ENCODE results near the gene CHST2. TPM values are rescaled to one million over a fixed set of nuclear protein-coding genes. Genes with fewer than 3 reads are reported as not detected.

CHST2 gene
- total RNA-seq, 6 donors from 2014 or later: 2.1 to 12.8 (median 11.7) TPM

GRCh38 chr3:143078883-143079282 lies 40.7 kb upstream of the CHST2 start:
- TF ChIP-seq POLR2AphosphoS5 (IDR thresholded peaks at IDR 0.05): no peak
- TF ChIP-seq CTCF (IDR thresholded peaks at IDR 0.05): no peak
- no peak for TF ChIP-seq EP300 (IDR thresholded peaks at IDR 0.05)
- TF ChIP-seq POLR2A (IDR thresholded peaks at IDR 0.05): no peak
- Histone ChIP-seq H3K36me3 (no peaks in the 10 kb centered on the region), H3K27ac (no peak overlapping the region), H3K4me1 (no peaks in the 10 kb centered on the region), H3K9me3 (no peaks in the 10 kb centered on the region), H3K27me3 (no peaks in the 10 kb centered on the region), H3K4me3 (no peak overlapping the region)
- DNase-seq (no peak), ATAC-seq (ENCODE audit: low FRiP score in 2 of 2) (no peak)
- 84 to 87% methylated on average over 4 of the region's 4 CpGs for WGBS, 2 donors

GRCh38 chr3:143080196-143080595 lies 39.4 kb upstream of the CHST2 start:
- H3K4me3 ChIP-seq: no peak overlapping the region
- no peak for ATAC-seq (ENCODE audit: low FRiP score in 2 of 2)
- no peaks in the 10 kb centered on the region for H3K9me3 ChIP-seq
- H3K27ac ChIP-seq: no peak overlapping the region
- DNase-seq: no peak
- no peaks in the 10 kb centered on the region for H3K4me1 ChIP-seq
- WGBS, 2 donors: 88 to 89% methylated on average over 5 of the region's 5 CpGs
- TF ChIP-seq CTCF (IDR thresholded peaks at IDR 0.05) (no peak), EP300 (IDR thresholded peaks at IDR 0.05) (no peak), POLR2A (IDR thresholded peaks at IDR 0.05) (no peak), POLR2AphosphoS5 (IDR thresholded peaks at IDR 0.05) (no peak)
- H3K36me3 ChIP-seq: no peaks in the 10 kb centered on the region
- no peaks in the 10 kb centered on the region for H3K27me3 ChIP-seq

- WGBS, 2 donors: 50 to 79% methylated on average over 1 of the region's 1 CpG
- no peak overlapping the region for H3K27ac ChIP-seq
- ATAC-seq (ENCODE audit: low FRiP score in 2 of 2) (no peak), DNase-seq (no peak)
- H3K4me1 ChIP-seq: no peaks in the 10 kb centered on the region
- no peaks in the 10 kb centered on the region for H3K36me3 ChIP-seq
- H3K9me3 ChIP-seq: no peaks in the 10 kb centered on the region
- no peak for TF ChIP-seq CTCF (IDR thresholded peaks at IDR 0.05)
- no peak for TF ChIP-seq EP300 (IDR thresholded peaks at IDR 0.05)
- no peak for TF ChIP-seq POLR2AphosphoS5 (IDR thresholded peaks at IDR 0.05)
- TF ChIP-seq POLR2A (IDR thresholded peaks at IDR 0.05): no peak
- no peaks in the 10 kb centered on the region for H3K27me3 ChIP-seq
- no peak overlapping the region for H3K4me3 ChIP-seq
Measured at GRCh38 chr3:143081365-143081764, 38.2 kb upstream of the CHST2 start.

GRCh38 chr3:143081844-143082778 lies 37.5 kb upstream of the CHST2 start:
- TF ChIP-seq EP300 (IDR thresholded peaks at IDR 0.05) (no peak), POLR2A (IDR thresholded peaks at IDR 0.05) (no peak), CTCF (IDR thresholded peaks at IDR 0.05) (no peak), POLR2AphosphoS5 (IDR thresholded peaks at IDR 0.05) (no peak)
- no peaks in the 10 kb centered on the region for H3K27me3 ChIP-seq
- H3K27ac ChIP-seq: peak overlapping the region in 1 of 4 donors; percentile 15
- no peak overlapping the region for H3K4me3 ChIP-seq
- 77 to 84% methylated on average over 19 of the region's 19 CpGs for WGBS, 2 donors
- no peaks in the 10 kb centered on the region for H3K4me1 ChIP-seq
- no peak for ATAC-seq (ENCODE audit: low FRiP score in 2 of 2)
- no peaks in the 10 kb centered on the region for H3K9me3 ChIP-seq
- H3K36me3 ChIP-seq: no peaks in the 10 kb centered on the region
- no peak for DNase-seq
